Retina (tissue), 1 donor: ENCODE data around the gene CERS6.
"Not testable (repeated sequence)": the region's sequence is repeated elsewhere in the genome, so short reads cannot be mapped to it uniquely, and the experiment has no call there.

Experiments
- DNase-seq: peaks from one replicate; pipeline ENCODE4 v3.0.0-alpha.2; 2016

Gene CERS6

DNA sequence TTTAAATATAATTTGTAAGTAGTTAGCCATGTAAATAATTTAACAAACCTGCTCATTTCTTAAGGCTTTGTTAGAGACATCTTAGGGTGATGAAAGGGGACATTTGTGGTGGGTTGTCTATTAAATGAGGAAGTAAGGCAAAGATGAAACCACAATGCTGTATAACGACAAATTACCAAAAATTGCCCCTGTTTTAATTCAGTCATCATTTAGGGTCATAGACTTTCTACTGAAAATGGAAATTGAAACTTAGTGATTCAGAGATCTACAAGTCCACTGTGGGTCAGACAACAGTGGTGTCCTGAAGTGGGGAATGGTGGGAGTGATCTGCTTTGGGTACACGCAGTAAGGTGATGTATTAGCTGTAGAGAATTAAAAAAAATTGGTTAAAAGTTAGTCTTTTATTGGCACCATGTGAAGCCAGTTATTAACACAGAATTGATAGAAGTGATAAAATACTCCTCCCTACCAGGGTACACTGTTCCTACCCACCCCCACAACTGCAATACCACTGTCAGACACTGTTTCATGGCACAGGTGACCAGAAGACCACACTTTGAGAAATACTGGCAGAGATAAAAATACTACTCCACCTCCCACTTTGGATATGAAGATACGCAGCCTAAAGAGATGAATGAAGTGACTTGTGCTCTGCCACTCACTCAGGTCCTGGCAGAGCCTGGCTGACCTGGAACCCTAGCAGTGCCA, 13.4 kb downstream of the CERS6 start:
- DNase-seq: no peak

DNA sequence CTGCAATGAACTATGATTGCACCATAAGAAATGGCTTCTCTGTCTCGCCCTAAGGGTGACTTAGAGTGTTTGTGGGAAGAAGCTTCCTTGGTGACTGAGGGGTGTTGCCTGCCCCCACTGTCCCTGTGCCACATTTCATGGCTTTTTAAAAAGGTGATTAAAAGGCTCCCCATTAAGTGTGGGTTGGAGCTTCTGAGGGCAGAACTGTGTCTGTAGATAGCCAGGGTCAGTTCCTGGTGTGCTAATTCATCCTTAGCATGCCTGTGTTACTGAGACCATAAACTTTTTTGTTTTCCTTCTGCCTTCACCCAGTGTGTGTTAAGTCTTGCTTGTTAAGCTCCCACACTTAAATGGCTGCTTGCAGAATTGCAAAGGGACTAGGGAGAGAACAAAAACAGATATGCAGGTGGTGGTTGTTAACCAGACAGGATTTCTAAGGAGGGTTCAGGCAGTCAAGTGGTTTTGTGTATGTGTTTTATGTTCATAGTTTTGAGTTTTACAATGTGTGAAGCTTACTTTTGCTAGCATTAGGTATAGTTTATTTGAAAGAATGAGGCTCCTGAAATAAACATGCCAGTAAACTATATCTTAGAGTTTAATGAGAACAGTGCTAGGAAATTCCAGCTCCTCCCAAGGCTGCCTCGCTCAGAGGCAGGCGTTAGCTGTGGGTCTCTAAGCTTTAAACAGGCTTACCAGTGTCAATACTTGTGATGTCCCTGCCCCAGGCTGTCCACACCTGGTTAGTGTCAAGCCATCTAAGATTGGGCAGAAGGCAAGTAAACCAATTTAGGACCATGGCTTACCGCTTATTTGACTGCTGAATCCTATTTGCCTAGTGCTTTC, 14.5 kb downstream of the CERS6 start:
- no peak for DNase-seq

DNA sequence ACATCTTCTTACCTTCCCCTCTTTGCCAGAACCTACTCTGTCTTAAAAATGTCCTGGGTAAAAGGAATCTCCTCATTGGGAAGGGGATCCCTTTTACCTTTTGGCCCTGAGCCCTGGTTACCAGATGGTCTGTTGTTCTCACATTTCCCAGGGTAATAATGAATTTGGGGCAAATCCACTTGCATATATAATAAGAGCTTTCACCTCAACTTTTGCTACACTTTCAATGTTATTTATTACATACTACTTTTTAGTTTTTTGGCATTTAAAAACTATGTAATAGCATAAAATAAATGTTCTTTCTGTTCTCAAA, 15.0 kb downstream of the CERS6 start:
- DNase-seq: no peak

DNA sequence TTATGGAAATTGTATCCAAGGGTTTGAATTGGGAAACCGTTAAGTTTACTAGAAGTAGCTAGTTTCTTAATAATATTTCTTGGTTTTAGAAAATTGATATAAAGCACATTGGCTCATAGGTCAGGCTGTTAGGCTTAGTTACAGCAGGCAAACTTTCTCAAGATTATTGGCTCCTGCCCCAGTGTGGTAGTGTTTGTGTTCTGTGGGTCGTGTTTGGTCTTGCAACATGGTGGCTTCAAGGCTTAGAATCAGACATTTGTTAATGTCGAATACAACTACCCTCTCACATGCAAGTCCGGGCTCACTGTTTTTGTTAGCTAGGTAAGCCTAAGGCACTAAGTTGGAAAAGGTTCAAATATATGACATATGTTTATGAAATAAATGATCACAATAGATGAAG, 19.6 kb downstream of the CERS6 start:
- no peak for DNase-seq

DNA sequence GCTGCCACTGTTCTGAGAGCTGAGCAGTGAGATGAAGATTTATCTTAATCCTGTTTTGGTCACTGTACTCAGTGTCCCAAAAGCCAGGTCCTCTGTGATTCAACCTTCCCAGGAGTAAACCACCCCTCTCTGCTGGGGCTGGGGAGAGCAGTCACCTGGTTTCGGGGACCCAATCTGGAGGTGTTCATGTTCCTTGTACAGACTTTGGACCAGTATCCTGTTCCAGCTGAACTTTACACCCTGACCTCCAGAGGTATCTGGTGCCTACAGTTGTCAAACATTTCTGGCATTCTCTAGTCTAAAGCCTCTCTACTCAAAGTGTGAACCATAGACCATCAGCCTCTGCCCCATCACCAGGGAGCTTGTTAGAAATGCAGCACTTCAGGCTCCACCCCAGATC, 22.1 kb downstream of the CERS6 start:
- no peak for DNase-seq

DNA sequence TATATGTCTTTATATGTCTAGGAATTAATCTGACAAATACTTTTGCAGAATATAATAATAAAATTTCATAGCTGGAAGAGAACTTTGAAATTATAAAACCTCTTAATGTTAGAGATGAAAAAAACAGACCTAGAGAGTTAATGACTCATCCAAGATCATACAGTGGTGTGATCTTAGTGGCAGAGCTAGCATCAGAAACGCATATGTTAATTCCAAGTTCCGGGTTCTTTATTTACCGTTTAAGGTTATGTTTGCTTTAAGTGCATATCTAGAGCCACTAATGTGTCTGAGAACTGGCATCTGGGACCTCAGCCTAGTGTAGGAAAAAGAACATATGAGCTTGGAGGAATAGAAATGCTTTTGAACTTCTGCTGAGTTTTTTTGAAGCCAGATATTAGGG, 24.3 kb downstream of the CERS6 start:
- DNase-seq: no peak

DNA sequence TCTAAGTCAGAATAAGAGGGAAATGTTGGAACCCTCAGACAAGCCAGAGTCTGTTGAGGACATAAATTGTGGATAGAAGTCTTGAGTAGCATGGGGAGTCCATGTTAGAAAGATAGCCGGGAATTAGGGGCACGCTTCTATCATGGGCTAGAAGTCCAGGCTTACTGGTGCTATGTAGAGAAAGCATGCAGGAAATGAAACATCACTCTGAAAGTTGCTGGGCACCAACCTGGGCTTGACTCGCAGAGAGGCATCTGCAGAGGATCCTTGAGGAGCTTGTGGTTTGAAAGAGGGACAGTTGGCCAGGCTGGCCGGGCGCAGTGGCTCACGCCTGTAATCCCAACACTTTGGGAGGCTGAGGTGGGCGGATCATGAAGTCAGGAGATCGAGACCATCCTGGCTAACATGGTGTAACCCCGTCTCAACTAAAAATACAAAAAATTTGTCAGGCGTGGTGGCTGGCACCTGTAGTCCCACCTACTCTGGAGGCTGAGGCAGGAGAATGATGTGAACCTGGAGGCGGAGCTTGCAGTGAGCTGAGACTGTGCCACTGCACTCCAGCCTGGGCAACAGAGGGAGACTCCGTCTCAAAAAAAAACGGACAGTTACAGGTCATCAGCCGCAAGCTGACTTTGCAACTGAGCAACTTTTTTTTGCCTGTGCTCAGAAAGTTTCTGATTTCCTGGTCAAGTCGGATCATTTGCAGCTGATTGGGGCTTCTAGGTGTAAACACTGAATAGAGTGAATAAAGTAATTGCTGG, 24.9 kb downstream of the CERS6 start:
- no peak for DNase-seq

DNA sequence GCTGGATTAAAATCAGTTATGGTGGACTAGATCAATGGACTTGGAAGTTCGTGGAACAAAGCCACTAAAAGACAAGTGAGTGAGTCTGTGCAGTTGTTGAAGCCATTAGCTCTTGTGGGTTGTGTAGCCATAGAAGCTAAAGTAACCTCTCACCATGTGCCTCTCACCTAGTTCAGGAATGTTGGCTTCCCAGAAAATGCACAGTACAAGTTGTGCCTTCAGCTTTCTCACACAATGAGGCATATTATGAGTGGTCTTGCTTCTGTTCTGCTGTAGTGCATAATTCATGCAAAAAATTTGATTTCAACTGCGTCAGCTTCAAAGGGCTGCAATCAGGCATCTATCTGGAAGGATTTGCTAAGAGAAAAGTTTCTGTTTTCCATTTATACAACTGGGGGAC, 26.2 kb downstream of the CERS6 start:
- DNase-seq: no peak

DNA sequence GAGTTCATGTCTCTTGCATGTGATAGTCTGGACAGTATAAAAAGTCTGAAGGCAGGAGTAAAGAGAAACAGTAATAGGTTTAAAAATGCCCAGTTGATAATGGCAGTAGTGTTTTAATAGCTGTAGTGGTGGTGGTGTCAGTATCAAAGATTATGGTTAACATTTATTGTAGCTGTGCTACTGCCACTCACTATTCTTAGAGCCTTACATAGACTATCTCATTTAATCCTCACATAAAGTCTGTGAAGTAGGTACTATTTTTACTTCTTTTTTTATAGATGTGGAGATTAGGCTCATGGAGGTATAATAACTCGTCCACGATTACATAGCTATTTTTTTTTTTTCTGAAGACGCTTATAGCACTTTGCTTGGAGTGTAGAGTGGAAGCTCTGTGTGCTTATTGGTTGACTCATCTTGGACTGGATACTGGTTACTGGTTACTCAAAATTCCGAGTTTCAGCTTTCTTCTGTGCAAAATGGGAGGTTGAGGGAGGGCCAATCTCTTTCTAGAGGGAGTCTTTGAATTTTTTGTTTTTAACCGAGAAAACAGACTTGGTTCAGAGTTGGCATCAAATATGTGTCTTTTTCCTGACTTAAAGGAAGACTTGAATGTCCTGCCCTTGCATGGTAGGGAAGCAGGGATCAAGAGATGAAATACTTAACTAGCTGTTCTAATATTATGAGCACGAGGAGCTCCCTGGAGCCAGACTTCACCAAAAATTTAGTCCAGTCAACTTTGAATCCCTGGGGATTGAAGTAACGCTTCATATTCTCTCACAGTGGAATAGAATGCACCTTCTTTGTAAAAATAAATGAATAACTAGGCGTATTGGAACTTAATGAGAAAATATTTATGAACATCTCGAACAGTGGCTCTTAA, 27.1 kb downstream of the CERS6 start:
- DNase-seq: no peak

DNA sequence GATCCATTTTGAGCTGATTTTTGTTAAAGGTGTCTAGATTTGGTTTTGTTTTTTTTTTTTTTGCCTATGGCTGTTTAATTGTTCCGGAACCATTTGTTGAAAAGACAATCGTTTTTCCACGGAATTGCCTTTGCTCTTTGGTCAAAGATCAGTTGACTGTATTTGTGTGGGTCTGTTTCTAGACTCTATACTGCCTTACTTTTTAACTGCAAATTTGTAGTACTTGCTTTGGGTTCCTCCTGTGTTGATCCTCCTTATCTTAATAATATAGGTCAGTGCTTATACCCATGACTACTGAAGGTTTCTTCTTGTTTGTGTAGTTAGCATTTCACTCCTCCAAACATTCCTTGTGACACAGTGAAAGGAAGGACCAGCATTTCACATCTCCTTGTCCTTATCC, 30.4 kb downstream of the CERS6 start:
- DNase-seq: no peak

DNA sequence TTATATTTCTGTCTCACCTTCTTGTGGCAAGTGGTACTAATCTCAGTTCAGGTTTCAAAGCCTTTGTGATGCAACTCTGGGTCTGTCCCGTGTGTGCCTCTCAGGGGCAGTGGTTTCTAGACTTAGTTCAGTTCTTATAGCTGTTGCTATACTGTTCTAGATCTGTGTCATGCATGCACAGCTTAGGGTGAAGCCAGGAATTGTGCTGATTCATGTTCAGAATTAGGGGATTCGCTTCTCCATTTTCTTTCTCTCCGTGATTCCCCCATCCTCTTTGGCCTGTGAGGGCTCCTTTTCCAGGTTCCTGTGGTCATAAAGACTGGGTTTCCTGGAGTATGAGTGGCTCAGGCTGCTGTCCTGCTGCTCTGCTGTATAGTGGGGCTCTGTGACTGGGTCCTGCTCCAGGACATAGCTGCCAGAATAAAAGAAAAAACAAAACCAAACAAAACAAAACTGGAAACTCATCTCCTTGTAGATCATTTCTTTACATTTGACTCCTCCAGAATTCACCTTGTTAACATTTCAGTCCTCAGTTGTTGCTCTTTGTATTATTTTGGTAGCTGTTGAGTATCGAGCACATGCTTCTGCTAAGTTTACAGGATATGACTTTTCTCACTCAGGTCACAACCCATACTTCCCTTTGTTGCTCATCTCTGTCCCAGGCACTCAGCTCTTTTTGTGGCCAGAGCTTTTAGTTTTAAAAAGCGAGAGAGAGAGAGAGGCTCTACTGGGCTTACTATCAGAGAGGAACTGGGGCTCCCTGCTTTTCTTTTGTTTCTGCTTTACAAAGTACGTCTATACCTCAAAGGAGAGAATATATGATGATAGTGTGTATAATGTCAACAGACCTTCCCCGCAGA, 34.2 kb downstream of the CERS6 start:
- DNase-seq: no peak

DNA sequence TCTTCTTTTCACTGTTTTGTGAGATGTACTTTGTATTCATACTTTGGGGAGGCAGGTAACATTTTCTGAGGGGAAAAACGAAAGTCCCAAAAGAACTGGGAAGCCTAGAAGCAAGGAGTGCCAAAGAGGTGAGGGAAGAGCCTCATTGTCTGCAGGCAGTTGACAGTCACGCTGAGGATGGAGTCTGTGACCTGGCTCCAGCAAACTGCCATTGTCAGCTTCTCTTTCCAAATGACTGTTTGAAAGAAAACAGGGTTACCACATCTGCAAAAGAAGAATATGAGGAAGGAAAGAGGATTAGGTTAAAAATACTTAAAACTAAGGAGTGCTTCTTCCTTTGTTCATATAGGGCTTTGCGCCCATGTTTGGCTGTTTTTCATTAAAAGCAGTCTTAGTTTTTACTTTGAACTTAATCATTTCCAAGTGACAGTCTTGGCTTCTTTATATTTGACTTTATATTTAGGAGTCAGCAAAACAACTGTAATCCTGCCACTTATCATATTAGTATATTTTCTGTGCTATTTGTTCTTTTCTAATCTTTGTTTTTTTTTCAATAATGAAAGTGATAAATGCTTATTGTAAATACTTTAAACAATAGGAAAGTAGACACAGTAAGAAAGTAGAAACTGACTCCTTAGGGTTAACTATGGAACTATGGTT, 35.0 kb downstream of the CERS6 start:
- no peak for DNase-seq

DNA sequence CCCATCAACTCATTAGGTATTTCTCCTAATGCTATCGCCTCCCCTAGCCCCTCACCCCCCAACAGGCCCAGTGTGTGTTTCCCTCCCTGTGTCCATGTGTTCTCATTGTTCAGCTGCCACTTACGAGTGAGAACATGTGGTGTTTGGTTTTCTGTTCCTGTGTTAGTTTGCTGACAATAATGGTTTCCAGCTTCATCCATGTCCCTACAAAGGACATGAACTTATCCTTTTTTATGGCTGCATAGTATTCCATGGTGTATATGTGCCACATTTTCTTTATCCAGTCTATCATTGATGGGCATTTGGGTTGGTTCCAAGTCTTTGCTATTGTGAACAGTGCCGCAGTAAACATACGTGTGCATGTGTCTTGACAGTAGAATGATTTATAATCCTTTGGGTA, 35.7 kb downstream of the CERS6 start:
- DNase-seq: not testable (repeated sequence)

DNA sequence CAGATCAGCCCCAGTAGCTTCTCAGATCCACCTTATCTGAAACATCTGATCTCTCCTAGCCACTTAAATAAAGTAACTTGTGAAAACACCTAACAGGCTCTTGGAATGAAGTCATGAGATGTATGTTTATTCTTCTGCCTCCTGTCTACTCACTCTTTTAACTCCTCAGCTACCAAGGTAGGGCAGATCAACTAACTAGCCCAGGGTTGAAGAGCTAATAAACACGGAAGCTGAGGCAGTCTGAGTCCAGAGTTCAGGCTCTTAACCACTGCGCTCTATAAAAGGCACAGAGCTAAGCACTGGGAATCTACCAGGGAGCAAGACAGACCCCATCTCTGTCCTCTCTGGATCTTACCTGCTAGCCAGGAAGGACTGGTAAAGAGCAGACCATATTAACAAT, 37.1 kb downstream of the CERS6 start:
- DNase-seq: not testable (repeated sequence)

DNA sequence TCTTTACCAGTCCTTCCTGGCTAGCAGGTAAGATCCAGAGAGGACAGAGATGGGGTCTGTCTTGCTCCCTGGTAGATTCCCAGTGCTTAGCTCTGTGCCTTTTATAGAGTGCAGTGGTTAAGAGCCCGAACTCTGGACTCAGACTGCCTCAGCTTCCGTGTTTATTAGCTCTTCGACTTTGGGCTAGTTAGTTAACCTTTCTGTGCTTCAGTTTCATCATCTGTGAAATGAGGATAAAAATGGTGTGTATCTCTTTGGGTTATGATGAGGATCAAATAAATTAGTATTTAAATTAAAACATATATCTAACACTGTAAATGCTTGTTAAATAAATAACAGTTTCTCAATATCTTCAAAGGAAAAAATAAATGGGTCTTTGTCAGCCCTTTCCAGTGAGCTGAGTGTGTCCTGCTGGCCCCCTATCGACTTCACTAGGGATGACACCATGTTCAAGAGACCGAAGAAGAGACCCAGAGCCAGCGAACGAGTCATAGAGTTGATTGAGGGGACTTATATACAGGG, 38.2 kb downstream of the CERS6 start:
- no peak for DNase-seq

DNA sequence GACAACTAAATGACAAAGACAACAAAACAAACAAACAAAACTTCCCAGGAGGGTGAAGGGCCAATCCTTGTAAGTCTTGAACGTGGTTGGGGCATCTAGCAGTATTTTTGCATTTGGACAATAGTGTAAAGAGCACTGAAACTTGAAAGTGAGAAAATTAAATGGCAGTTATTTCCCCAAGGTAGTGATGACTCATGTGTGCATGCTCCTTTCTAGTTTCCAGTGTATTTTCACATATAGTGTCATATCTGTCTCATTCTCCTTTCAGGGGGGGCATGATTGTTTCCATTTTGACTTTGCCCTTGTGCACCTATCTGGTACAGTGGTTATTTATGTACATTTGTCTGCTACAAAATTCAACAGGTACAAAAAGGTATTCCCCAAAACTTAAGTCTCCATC, 39.5 kb downstream of the CERS6 start:
- no peak for DNase-seq

DNA sequence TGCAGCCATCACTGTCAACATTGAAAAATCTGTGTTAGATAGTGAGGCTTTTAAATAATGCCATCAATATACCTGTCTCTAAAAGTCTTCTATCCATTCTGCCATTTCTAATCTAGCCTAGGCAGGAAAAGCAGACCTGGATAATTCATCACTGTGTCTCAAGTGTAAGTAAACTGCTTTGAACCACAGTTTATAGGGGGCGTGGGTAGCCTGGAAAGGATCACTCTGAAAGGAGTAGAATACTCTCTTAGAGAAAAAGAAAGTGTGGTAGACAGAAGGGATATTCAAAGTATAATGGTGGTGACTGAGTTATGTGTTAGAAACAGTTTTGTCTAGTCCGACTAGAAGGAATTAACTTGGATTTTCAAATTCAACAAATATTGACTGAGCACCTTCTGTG, 40.8 kb downstream of the CERS6 start:
- no peak for DNase-seq

DNA sequence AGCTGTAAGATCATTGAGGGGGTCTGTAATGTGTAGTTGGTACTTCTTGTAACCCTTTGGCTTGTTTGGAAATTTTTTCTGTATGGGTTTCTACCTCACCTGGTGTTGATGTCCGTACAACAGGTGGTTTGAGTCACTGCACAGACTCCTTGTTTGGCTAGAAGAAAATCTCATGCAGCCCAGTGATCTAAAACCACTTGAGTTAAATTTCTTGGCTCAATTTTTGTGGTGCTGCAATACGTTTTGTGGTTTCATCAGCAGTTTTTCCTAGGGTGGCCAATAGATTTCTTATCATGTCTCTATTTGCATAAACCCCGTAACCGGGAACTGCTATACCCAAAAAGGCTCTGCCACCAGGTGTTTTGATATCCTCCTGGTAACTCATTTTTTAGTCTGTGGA, 43.4 kb downstream of the CERS6 start:
- no peak for DNase-seq

DNA sequence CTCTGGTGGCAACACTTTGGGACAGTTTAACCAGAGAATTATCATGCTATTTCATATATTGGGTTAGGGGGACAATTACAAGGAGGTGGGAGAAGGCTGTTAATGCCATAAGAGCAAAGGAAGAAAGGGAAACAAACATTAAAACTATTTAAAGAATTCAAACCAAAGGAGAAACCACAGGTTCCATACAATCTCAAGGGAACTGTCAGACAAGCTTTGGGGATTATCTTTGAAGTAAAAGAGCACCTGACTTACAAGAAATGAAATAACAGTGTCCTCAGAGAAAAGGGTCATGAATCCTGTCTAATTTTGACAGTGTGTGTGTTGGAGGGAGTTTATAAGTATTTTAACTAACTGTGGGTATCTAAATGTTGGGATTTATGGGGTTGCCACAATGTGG, 44.4 kb downstream of the CERS6 start:
- DNase-seq: no peak

DNA sequence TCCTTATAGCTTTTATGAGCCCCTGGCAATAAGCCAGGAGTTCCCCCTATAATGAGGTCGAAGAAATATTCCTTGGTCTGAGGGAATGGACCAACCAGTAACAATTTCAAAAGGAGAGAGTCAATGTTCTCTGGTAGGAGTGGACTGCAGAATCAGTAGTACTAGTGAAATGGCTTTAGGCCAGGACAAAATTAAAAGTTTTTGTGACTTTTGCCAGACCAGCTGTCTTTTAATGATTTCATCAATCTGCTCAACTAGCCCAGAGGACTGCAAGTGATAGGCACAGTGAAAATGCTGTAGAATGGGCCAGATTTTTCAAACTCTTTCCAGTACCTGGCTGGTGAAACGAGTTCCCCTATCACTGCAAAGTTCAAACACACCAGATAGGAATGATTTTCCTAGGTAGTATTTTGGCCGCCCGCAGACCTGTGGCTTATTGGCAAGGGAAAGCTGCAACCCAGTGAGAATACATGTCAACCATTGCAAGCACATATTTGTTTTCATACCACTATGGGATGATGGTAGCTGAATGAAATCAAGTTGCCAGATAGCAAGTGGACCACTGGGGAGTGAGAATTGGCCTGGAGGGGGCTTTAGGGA, 45.5 kb downstream of the CERS6 start:
- DNase-seq: no peak

DNA sequence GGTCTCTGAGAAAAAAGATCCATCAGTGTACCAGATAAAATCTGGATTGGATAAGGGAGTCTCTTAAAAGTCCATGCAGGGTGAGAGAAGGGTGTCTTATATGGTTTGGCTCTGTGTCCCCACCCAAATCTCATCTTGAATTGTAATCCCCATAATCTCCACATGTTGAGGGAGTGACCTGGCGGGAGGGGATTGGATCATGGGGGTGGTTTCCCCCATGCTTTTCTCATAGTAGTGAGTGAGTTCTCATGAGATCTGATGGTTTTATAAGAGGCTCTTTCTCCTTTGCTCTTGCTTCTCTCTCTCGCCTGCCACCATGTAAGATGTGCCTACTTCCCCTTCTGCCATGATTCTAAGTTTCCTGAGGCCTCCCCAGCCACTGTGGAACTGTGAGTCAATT, 46.8 kb downstream of the CERS6 start:
- not testable (repeated sequence) for DNase-seq
